ENCODE results near the gene CRYBG2. TPM values are rescaled to one million over a fixed set of nuclear protein-coding genes. Genes with fewer than 3 reads are reported as not detected.

Gene CRYBG2
- total and polyA plus RNA-seq, 2 of the 13 experiments (the other 11 are each of a cell fraction or from before 2014, with no cell fraction given), result 1.3 to 2.9 TPM

DNA sequence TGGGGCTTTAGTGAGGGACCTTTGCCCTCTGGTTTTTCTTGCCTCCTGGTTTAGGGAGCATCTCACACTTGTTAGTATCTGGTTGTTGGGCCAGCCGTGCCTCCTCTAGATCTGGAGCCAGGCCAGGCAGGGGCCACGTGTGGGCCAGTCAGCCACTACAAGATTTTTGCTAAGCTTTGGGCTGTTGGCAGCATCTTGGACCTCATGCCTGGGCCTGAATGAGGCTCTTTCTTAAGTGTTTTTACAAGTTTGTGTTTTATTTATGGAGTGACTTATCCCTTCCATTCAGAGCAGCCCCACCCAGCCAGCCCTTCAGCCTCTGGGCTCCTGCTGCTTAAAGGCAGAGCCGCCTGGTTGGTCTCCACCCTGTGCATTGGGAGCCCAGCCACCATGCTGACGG lies 75.6 kb downstream of the CRYBG2 start:
- BruUV-seq (replicated peaks), result no TSS peak
- H3K9me3 ChIP-seq (ENCODE audit: low read length), result no peaks in the 10 kb centered on the region
- no peak overlapping the region for H2AFZ ChIP-seq (ENCODE audit: low read length)
- intact Hi-C loops (cut with micrococcal nuclease; ENCODE audit: unreplicated experiment), result no loop called here
- no peak for DNase-seq (ENCODE audit: low spot score)
- no peaks in the 10 kb centered on the region for H3K27me3 ChIP-seq (ENCODE audit: control insufficient read depth in 1 of 2, insufficient read depth in 2 of 2, low read length in 2 of 2)
- in situ Hi-C loops (cut with HindIII; ENCODE audit: extremely low pct_ligation_motif_present, low pct_unique_long_range_greater_than_20kb), result no loop called here
- peaks cover 39% of the 10 kb centered on the region for H3K4me1 ChIP-seq (ENCODE audit: insufficient read depth, low read length)
- no peak overlapping the region for H3K4me2 ChIP-seq (ENCODE audit: low read depth, low read length)
- no peaks in the 10 kb centered on the region for H3K79me2 ChIP-seq (ENCODE audit: insufficient read depth, low read length)
- ATAC-seq, result no peak
- H3K27ac ChIP-seq (ENCODE audit: extremely low read length, insufficient read depth, low read length), result no peak overlapping the region
- H4K20me1 ChIP-seq (ENCODE audit: insufficient read depth, low read length), result no peaks in the 10 kb centered on the region
- TF ChIP-seq KDM5A (IDR thresholded peaks at IDR 0.05; ENCODE audit: borderline replicate concordance, low read length) (no peak), NR2F6 (IDR thresholded peaks at IDR 0.05) (no peak), NR2F6 (CRISPR knock-in tag; IDR thresholded peaks at IDR 0.05) (no peak), ZNF567 (CRISPR knock-in tag; IDR thresholded peaks at IDR 0.05; ENCODE audit: borderline replicate concordance) (no peak), ATF7 (IDR thresholded peaks at IDR 0.05) (no peak), ATF7 (CRISPR knock-in tag; IDR thresholded peaks at IDR 0.05) (no peak), KAT8 (CRISPR knock-in tag; IDR thresholded peaks at IDR 0.05) (no peak), ZNF841 (CRISPR knock-in tag; IDR thresholded peaks at IDR 0.05; ENCODE audit: borderline replicate concordance) (no peak), SSRP1 (CRISPR knock-in tag; IDR thresholded peaks at IDR 0.05) (no peak), KMT2A (CRISPR knock-in tag; IDR thresholded peaks at IDR 0.05) (no peak), ELF4 (CRISPR knock-in tag; IDR thresholded peaks at IDR 0.05; ENCODE audit: borderline replicate concordance) (no peak), ELF3 (CRISPR knock-in tag; IDR thresholded peaks at IDR 0.05) (no peak), SNAI1 (CRISPR knock-in tag; IDR thresholded peaks at IDR 0.05; ENCODE audit: borderline replicate concordance) (no peak)
- TF ChIP-seq, protein P1, sequence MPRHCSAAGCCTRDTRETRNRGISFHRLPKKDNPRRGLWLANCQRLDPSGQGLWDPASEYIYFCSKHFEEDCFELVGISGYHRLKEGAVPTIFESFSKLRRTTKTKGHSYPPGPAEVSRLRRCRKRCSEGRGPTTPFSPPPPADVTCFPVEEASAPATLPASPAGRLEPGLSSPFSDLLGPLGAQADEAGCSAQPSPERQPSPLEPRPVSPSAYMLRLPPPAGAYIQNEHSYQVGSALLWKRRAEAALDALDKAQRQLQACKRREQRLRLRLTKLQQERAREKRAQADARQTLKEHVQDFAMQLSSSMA (CRISPR knock-in tag; IDR thresholded peaks at IDR 0.05), result no peak
- peaks cover 14 to 39% of the 10 kb centered on the region in 2 experiments for H3K36me3 ChIP-seq (replicated peaks in 1 of 2; ENCODE audit: control insufficient read depth in 1 of 2, insufficient read depth in 2 of 2, low read length in 2 of 2)
- ChIA-PET CTCF (ENCODE audit: low intra/inter-chr PET ratio, low total read pairs) (no interaction called here), POLR2A (no interaction called here)
- no peak overlapping the region for H3K4me3 ChIP-seq (replicated peaks in 1 of 3; ENCODE audit: insufficient read depth in 1 of 3, low read depth in 2 of 3, low read length in 3 of 3)
- WGBS (ENCODE audit: low lambda C conversion rate), result 94% methylated on average over 4 of the region's 4 CpGs
- no peak for FAIRE-seq
- H3K9ac ChIP-seq (ENCODE audit: insufficient read depth, low read depth, low read length), result no peak overlapping the region
